Testis (tissue), 3 donors: ENCODE results near the gene AIG1. TPM values are rescaled to one million over a fixed set of nuclear protein-coding genes. Genes with fewer than 3 reads are reported as not detected.
A peak's percentile ranks its signal among the peaks of the same experiment; 100 is the strongest.

Source experiments
- DNase-seq: peaks from one replicate; pipeline ENCODE4 v3.0.0-alpha.2; 2019
- H3K27ac ChIP-seq, 2 donors: fragments of 200-600 bp; sonication (generic); one replicate each; pipeline ENCODE4 v1.5.1; 2019
- H3K27me3 ChIP-seq: fragments of 200-600 bp; sonication (generic); one replicate; pipeline ENCODE4 v1.5.1; 2019
- H3K36me3 ChIP-seq: fragments of 200-600 bp; sonication (generic); one replicate; pipeline ENCODE4 v1.5.1; 2017; ENCODE audit warnings: low read depth; ENCODE audit errors: missing control alignments
- H3K4me1 ChIP-seq: fragments of 200-600 bp; sonication (generic); one replicate; pipeline ENCODE4 v1.5.1; 2019
- H3K4me3 ChIP-seq, 2 donors: fragments of 200-600 bp; sonication (generic); one replicate each; pipeline ENCODE4 v1.5.1; 2017 to 2019
- H3K9me3 ChIP-seq: fragments of 200-600 bp; sonication (generic); one replicate; pipeline ENCODE4 v1.5.1; 2017
- CTCF ChIP-seq, 3 experiments: fragments of 450-650 bp in 2 of 3; fragments of 200-600 bp in 1 of 3; sonication (generic) in 1 of 3; IDR thresholded peaks; one replicate each; pipeline ENCODE4 v1.5.1; 2016 to 2019; ENCODE audit warnings: antibody characterized with exemption in 3 of 3, mild to moderate bottlenecking in 2 of 3, moderate library complexity in 1 of 3
- POLR2A ChIP-seq: fragments of 450-650 bp; IDR thresholded peaks from one replicate; pipeline ENCODE4 v1.6.1; 2017; ENCODE audit warnings: antibody characterized with exemption, mild to moderate bottlenecking, moderate library complexity
- WGBS, 2 donors: methylation state at CpG; one replicate each; pipeline ENCODE4 v1.1.5; 2018; 5-methylcytosine and 5-hydroxymethylcytosine counted together
- intact Hi-C: fragments of 100-400 bp; cut with DNase I; formaldehyde crosslinking; loops from one replicate; pipeline ENCODE4 v1.15.1; 2023; ENCODE audit warnings: low total_unique reads
- polyA plus RNA-seq: library from polyadenylated mRNA; stranded (reverse); fragments of 350-450 nt; fragmentation: Illumina TruSeq; extraction: RNeasy Lipid Tissue Mini Kit (QIAGEN cat#74804); gene quantifications from one replicate; pipeline ENCODE4 v1.2.3, GENCODE V29; 2014; ENCODE audit warnings: low read depth, low replicate concordance; ENCODE audit not compliant: insufficient read depth
- total RNA-seq, 2 donors: library from RNA; depleted of rRNA; stranded (reverse); fragments of >200 nt; gene quantifications; one replicate each; pipeline ENCODE4 v1.2.3, GENCODE V29; 2016

The AIG1 gene
- total and polyA plus RNA-seq, 3 donors from 2014 or later: 39.6 to 57.9 (median 50.7) TPM

- TF ChIP-seq POLR2A (no peak), CTCF (IDR thresholded peaks at IDR 0.05) (no peak)
- H3K4me3 ChIP-seq: no peak overlapping the region
- no peaks in the 10 kb centered on the region for H3K27me3 ChIP-seq
- intact Hi-C loops: no loop called here
- WGBS, 2 donors: 67 to 68% methylated on average over 2 of the region's 2 CpGs
- H3K4me1 ChIP-seq: peaks cover 9% of the 10 kb centered on the region
- no peak overlapping the region for H3K27ac ChIP-seq
- H3K36me3 ChIP-seq: no peaks in the 10 kb centered on the region
- no peaks in the 10 kb centered on the region for H3K9me3 ChIP-seq
- DNase-seq: no peak
These were observed 37.5 kb downstream of the AIG1 start for GRCh38 chr6:143098054-143098671.

GRCh38 chr6:143099647-143100046 lies 39.0 kb downstream of the AIG1 start:
- H3K9me3 ChIP-seq: no peaks in the 10 kb centered on the region
- no peaks in the 10 kb centered on the region for H3K27me3 ChIP-seq
- intact Hi-C loops: no loop called here
- H3K27ac ChIP-seq: no peak overlapping the region
- 92 to 94% methylated on average over 2 of the region's 2 CpGs for WGBS, 2 donors
- no peak for TF ChIP-seq POLR2A
- no peak for TF ChIP-seq CTCF (IDR thresholded peaks at IDR 0.05)
- no peak overlapping the region for H3K4me3 ChIP-seq
- H3K36me3 ChIP-seq: no peaks in the 10 kb centered on the region
- H3K4me1 ChIP-seq: peaks cover 9% of the 10 kb centered on the region
- no peak for DNase-seq

DNA sequence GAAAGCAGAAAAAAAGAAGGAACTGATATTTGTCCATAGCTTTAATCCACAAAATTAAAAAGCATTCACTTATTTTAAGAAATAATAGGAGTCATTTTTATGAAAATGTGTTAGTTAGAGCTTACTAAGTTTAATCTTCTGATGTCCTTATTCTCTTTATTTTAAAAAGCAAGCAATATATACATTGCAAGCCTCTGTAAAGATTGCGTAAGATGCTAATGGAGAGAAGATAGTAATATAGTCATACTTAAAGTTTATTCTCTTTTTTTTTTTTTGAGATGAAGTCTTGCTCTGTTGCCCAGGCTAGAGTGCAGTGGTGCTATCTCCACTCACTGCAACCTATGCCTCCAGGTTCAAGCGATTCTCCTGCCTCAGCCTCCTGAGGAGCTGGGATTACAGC lies 39.7 kb downstream of the AIG1 start:
- intact Hi-C loops: no loop called here
- 93 to 94% methylated on average over 2 of the region's 2 CpGs for WGBS, 2 donors
- H3K4me1 ChIP-seq: peaks cover 9% of the 10 kb centered on the region
- no peak for TF ChIP-seq POLR2A
- TF ChIP-seq CTCF (IDR thresholded peaks at IDR 0.05): no peak
- H3K4me3 ChIP-seq: no peak overlapping the region
- no peaks in the 10 kb centered on the region for H3K9me3 ChIP-seq
- H3K27ac ChIP-seq: no peak overlapping the region
- no peak for DNase-seq
- no peaks in the 10 kb centered on the region for H3K27me3 ChIP-seq
- H3K36me3 ChIP-seq: no peaks in the 10 kb centered on the region

DNA sequence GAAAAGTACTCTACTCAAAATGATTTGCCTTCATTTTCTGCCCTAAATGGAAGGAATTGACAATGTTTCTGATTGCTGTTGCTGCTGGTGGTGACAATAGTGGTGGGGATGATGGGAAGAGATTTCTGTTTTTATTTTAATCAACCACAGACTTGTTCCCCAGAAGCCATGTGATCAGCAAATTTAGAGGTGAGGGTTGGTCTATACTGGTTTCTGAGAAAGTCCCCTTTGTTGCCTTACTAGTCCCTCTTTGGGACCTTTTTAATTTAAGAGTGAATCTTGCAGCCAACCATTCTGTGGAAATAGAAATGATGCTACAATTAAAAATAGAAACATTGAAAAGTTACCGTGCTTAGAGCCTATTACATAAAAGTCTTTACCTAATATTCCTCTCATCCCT lies 43.2 kb downstream of the AIG1 start:
- Histone ChIP-seq H3K4me3 (no peak overlapping the region), H3K27me3 (no peaks in the 10 kb centered on the region), H3K9me3 (no peaks in the 10 kb centered on the region), H3K4me1 (no peaks in the 10 kb centered on the region), H3K36me3 (no peaks in the 10 kb centered on the region), H3K27ac (no peak overlapping the region)
- no peak for DNase-seq
- intact Hi-C loops: no loop called here
- TF ChIP-seq POLR2A: no peak
- TF ChIP-seq CTCF (IDR thresholded peaks at IDR 0.05): no peak
- WGBS, 2 donors: 57 to 66% methylated on average over 1 of the region's 1 CpG

DNA sequence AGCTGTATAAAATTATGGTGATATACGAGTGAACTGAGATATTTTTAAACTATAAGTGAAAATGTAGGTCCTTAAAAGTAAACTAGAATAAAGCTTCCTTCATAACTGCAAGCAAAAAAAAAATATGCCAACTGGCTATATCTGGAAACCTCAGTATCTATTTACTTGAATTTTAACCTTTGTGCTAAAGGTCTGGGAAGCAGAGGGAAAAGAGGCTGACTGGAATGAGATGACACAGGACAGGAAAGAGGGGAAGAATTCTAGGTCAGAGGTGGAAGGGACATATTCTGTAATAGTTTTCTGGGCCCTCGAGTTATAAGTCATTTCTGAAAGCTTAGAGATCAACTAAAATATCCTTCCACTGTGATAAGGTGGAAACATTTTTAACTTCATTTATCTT lies 46.8 kb downstream of the AIG1 start:
- Histone ChIP-seq H3K36me3 (no peaks in the 10 kb centered on the region), H3K4me3 (no peak overlapping the region), H3K9me3 (no peaks in the 10 kb centered on the region), H3K27me3 (no peaks in the 10 kb centered on the region), H3K27ac (peak overlapping the region; percentile 6 to 58), H3K4me1 (no peaks in the 10 kb centered on the region)
- no peak for DNase-seq
- intact Hi-C loops: no loop called here
- WGBS, 2 donors: 58 to 60% methylated on average over 2 of the region's 2 CpGs
- no peak for TF ChIP-seq CTCF (IDR thresholded peaks at IDR 0.05)
- TF ChIP-seq POLR2A: no peak
